HL-60 (cell line): ENCODE measurements around the gene AMMECR1.

Source experiments
- GABPA ChIP-seq: IDR thresholded peaks from 2 replicates; pipeline ENCODE4 v1.6.1; 2012; ENCODE audit warnings: low read depth
- POLR2AphosphoS5 ChIP-seq: IDR thresholded peaks from 2 replicates; pipeline ENCODE4 v1.6.1; 2012; ENCODE audit warnings: low read depth
- SPI1 ChIP-seq: IDR thresholded peaks from 2 replicates; pipeline ENCODE4 v1.6.1; 2012; ENCODE audit warnings: low read depth, mild to moderate bottlenecking, borderline replicate concordance
- TF ChIP-seq, protein P1 (sequence below): IDR thresholded peaks from one replicate; pipeline ENCODE4 v1.5.1; 2011; ENCODE audit warnings: low read length, control low read depth, inconsistent platforms; ENCODE audit not compliant: insufficient read depth
- TF ChIP-seq, protein P2 (sequence below): IDR thresholded peaks from 2 replicates; pipeline ENCODE4 v1.6.1; 2012; ENCODE audit warnings: low read depth; ENCODE audit not compliant: insufficient replicate concordance

DNA sequence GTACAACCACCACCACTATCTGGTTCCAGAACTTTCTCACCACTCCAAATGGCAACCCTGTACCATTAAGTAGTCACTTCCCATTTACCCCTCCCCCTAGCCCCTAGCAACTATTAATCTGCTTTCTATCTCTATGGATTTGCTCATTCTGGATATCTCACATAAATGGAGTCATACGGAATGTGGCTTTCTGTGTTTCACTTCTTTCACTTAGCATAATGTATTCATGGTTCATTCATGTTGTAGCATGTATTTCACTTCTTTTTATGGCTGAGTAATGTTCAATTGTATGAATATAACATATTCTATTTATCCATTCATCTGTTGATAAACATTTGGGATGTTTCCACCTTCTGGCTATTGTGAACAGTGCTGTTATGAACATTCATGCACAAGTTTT lies 104.7 kb downstream of the AMMECR1 start:
- TF ChIP-seq, protein P1, sequence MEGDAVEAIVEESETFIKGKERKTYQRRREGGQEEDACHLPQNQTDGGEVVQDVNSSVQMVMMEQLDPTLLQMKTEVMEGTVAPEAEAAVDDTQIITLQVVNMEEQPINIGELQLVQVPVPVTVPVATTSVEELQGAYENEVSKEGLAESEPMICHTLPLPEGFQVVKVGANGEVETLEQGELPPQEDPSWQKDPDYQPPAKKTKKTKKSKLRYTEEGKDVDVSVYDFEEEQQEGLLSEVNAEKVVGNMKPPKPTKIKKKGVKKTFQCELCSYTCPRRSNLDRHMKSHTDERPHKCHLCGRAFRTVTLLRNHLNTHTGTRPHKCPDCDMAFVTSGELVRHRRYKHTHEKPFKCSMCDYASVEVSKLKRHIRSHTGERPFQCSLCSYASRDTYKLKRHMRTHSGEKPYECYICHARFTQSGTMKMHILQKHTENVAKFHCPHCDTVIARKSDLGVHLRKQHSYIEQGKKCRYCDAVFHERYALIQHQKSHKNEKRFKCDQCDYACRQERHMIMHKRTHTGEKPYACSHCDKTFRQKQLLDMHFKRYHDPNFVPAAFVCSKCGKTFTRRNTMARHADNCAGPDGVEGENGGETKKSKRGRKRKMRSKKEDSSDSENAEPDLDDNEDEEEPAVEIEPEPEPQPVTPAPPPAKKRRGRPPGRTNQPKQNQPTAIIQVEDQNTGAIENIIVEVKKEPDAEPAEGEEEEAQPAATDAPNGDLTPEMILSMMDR: no peak
- no peak for TF ChIP-seq POLR2AphosphoS5
- TF ChIP-seq GABPA: no peak
- TF ChIP-seq, protein P2, sequence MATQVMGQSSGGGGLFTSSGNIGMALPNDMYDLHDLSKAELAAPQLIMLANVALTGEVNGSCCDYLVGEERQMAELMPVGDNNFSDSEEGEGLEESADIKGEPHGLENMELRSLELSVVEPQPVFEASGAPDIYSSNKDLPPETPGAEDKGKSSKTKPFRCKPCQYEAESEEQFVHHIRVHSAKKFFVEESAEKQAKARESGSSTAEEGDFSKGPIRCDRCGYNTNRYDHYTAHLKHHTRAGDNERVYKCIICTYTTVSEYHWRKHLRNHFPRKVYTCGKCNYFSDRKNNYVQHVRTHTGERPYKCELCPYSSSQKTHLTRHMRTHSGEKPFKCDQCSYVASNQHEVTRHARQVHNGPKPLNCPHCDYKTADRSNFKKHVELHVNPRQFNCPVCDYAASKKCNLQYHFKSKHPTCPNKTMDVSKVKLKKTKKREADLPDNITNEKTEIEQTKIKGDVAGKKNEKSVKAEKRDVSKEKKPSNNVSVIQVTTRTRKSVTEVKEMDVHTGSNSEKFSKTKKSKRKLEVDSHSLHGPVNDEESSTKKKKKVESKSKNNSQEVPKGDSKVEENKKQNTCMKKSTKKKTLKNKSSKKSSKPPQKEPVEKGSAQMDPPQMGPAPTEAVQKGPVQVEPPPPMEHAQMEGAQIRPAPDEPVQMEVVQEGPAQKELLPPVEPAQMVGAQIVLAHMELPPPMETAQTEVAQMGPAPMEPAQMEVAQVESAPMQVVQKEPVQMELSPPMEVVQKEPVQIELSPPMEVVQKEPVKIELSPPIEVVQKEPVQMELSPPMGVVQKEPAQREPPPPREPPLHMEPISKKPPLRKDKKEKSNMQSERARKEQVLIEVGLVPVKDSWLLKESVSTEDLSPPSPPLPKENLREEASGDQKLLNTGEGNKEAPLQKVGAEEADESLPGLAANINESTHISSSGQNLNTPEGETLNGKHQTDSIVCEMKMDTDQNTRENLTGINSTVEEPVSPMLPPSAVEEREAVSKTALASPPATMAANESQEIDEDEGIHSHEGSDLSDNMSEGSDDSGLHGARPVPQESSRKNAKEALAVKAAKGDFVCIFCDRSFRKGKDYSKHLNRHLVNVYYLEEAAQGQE: no peak
- no peak for TF ChIP-seq SPI1
